Measurements from ENCODE around the gene GALNT11.

- TF ChIP-seq CTCF (IDR thresholded peaks at IDR 0.05), result no peak
- TF ChIP-seq POLR2A (IDR thresholded peaks at IDR 0.05), result no peak
Measured at GRCh38 chr7:152006336-152006735, 19.1 kb upstream of the GALNT11 start.
